IMR-90 (cell line): ENCODE results near the gene AJUBA. TPM values are rescaled to one million over a fixed set of nuclear protein-coding genes. Genes with fewer than 3 reads are reported as not detected.

Experiments
- ATAC-seq: fragments of 200-7000 bp; cut with Tn5 transposase; 2 replicates; pipeline ENCODE4 v1.9.1; 2020; ENCODE audit warnings: low read depth, mild to moderate bottlenecking, moderate library complexity
- BruUV-seq: library from RNA; stranded (reverse); fragments of 400-500 nt; replicated peaks from 2 replicates; lab custom pipeline; 2021; lab: Mats Ljungman, UMichigan
- CTCF ChIA-PET: fragments of 300-600 bp; formaldehyde crosslinking; extraction: SDS; loops from one replicate; lab custom pipeline; 2021; ENCODE audit warnings: antibody characterized with exemption; lab: Yijun Ruan, JAX
- POLR2A ChIA-PET: fragments of 300-600 bp; sonication (Branson Sonifier 250); formaldehyde crosslinking; loops from one replicate; lab custom pipeline; 2022; ENCODE audit warnings: antibody characterized with exemption; ENCODE audit not compliant: unreplicated experiment; lab: Charles Lee
- DNase-seq: peaks from one replicate; pipeline ENCODE4 v3.0.0; 2013
- H2AFZ ChIP-seq: replicated peaks from 2 replicates; pipeline ENCODE3; 2013; ENCODE audit warnings: low read length, mild to moderate bottlenecking; ENCODE audit not compliant: poor library complexity
- H2AK5ac ChIP-seq: 2 replicates; pipeline ENCODE4 v1.6.1; 2013; ENCODE audit warnings: low read depth, low read length, inconsistent platforms
- H2AK9ac ChIP-seq: replicated peaks from 2 replicates; pipeline ENCODE3; 2013; ENCODE audit warnings: mild to moderate bottlenecking, low read depth, low read length, moderate library complexity; ENCODE audit not compliant: poor library complexity
- H2BK120ac ChIP-seq: 2 replicates; pipeline ENCODE4 v1.6.1; 2013; ENCODE audit warnings: low read depth, low read length, inconsistent platforms
- H2BK15ac ChIP-seq: 3 replicates; pipeline ENCODE4 v1.6.1; 2013; ENCODE audit warnings: low read depth, low read length, inconsistent platforms
- H2BK20ac ChIP-seq: 2 replicates; pipeline ENCODE4 v1.6.1; 2013; ENCODE audit warnings: low read depth, mild to moderate bottlenecking, inconsistent platforms, low read length, moderate library complexity
- H2BK5ac ChIP-seq: 2 replicates; pipeline ENCODE4 v1.6.1; 2013; ENCODE audit warnings: mild to moderate bottlenecking, low read depth, low read length, inconsistent platforms; ENCODE audit not compliant: poor library complexity, severe bottlenecking
- H3K14ac ChIP-seq: replicated peaks from 2 replicates; pipeline ENCODE4 v1.6.1; 2013; ENCODE audit warnings: low read depth, low read length, inconsistent platforms
- H3K18ac ChIP-seq: 2 replicates; pipeline ENCODE4 v1.6.1; 2013; ENCODE audit warnings: low read depth, low read length, control low read depth
- H3K23ac ChIP-seq: 2 replicates; pipeline ENCODE4 v1.6.1; 2013; ENCODE audit warnings: low read depth, low read length, inconsistent platforms
- H3K27ac ChIP-seq: 2 replicates; pipeline ENCODE4 v1.5.1; 2013; ENCODE audit warnings: mild to moderate bottlenecking, control low read depth, low read length; ENCODE audit not compliant: insufficient read depth
- H3K27me3 ChIP-seq: 2 replicates; pipeline ENCODE4 v1.6.1; 2013; ENCODE audit warnings: low read length; ENCODE audit not compliant: control insufficient read depth, insufficient read depth
- H3K36me3 ChIP-seq: 2 replicates; pipeline ENCODE4 v1.6.1; 2013; ENCODE audit warnings: low read length, mixed read lengths; ENCODE audit not compliant: control insufficient read depth, insufficient read depth
- H3K4ac ChIP-seq: 2 replicates; pipeline ENCODE4 v1.6.1; 2013; ENCODE audit warnings: low read depth, low read length, inconsistent platforms
- H3K4me1 ChIP-seq: 2 replicates; pipeline ENCODE4 v1.6.1; 2013; ENCODE audit warnings: low read length, mixed read lengths; ENCODE audit not compliant: control insufficient read depth, insufficient read depth
- H3K4me2 ChIP-seq: 2 replicates; pipeline ENCODE4 v1.6.1; 2013; ENCODE audit warnings: low read depth, mild to moderate bottlenecking, control low read depth, low read length, moderate library complexity
- H3K4me3 ChIP-seq: 2 replicates; pipeline ENCODE4 v1.5.1; 2013; ENCODE audit warnings: low read depth, mild to moderate bottlenecking, control low read depth, low read length, moderate library complexity; ENCODE audit not compliant: insufficient read depth
- H3K56ac ChIP-seq: 2 replicates; pipeline ENCODE4 v1.6.1; 2013; ENCODE audit warnings: low read length, inconsistent platforms; ENCODE audit not compliant: insufficient read depth; ENCODE audit errors: extremely low read depth
- H3K79me1 ChIP-seq, 2 experiments: 2 replicates each; pipeline ENCODE4 v1.6.1; 2013; ENCODE audit warnings: low read length in 2 of 2, inconsistent platforms in 1 of 2, low read depth in 1 of 2
- H3K9ac ChIP-seq: 2 replicates; pipeline ENCODE4 v1.6.1; 2013; ENCODE audit warnings: low read depth, low read length, control low read depth
- H3K9me1 ChIP-seq: 2 replicates; pipeline ENCODE4 v1.6.1; 2013; ENCODE audit warnings: low read length, inconsistent platforms; ENCODE audit not compliant: insufficient read depth
- H3K9me3 ChIP-seq: 2 replicates; pipeline ENCODE4 v1.6.1; 2013; ENCODE audit warnings: low read length; ENCODE audit not compliant: control insufficient read depth, insufficient read depth
- H4K20me1 ChIP-seq: 2 replicates; pipeline ENCODE4 v1.6.1; 2013; ENCODE audit warnings: low read length, inconsistent platforms; ENCODE audit not compliant: insufficient read depth
- H4K5ac ChIP-seq: 2 replicates; pipeline ENCODE4 v1.6.1; 2013; ENCODE audit warnings: mild to moderate bottlenecking, low read depth, low read length, control low read depth
- H4K8ac ChIP-seq, 2 experiments: 2 replicates each; pipeline ENCODE4 v1.6.1; 2013; ENCODE audit warnings: low read depth in 2 of 2, low read length in 2 of 2, control low read depth in 1 of 2, inconsistent platforms in 1 of 2
- H4K91ac ChIP-seq: 2 replicates; pipeline ENCODE4 v1.6.1; 2013; ENCODE audit warnings: low read depth, low read length, inconsistent platforms; ENCODE audit not compliant: insufficient read depth
- BHLHE40 ChIP-seq: fragments of 150-350 bp; IDR thresholded peaks from 2 replicates; pipeline ENCODE4 v1.6.1; 2016; ENCODE audit warnings: mild to moderate bottlenecking, low read depth, low read length
- CEBPB ChIP-seq: IDR thresholded peaks from 2 replicates; pipeline ENCODE4 v1.6.1; 2012; ENCODE audit warnings: low read depth, low read length, improper control_type of control experiment
- CHD1 ChIP-seq: IDR thresholded peaks from 2 replicates; pipeline ENCODE4 v1.6.1; 2012; ENCODE audit warnings: low read depth, low read length, improper control_type of control experiment
- FOS ChIP-seq: fragments of 150-350 bp; IDR thresholded peaks from 2 replicates; pipeline ENCODE4 v1.6.1; 2016; ENCODE audit warnings: low read depth, low read length
- MAFK ChIP-seq: IDR thresholded peaks from 2 replicates; pipeline ENCODE4 v1.6.1; 2012; ENCODE audit warnings: low read depth, low read length, improper control_type of control experiment
- MAZ ChIP-seq: IDR thresholded peaks from 2 replicates; pipeline ENCODE4 v1.6.1; 2012; ENCODE audit warnings: low read depth, mild to moderate bottlenecking, low read length, improper control_type of control experiment, moderate library complexity, borderline replicate concordance
- MXI1 ChIP-seq: IDR thresholded peaks from 2 replicates; pipeline ENCODE4 v1.6.1; 2012; ENCODE audit warnings: low read depth, mild to moderate bottlenecking, low read length, moderate library complexity, borderline replicate concordance
- NFE2L2 ChIP-seq: fragments of 150-350 bp; IDR thresholded peaks from 2 replicates; pipeline ENCODE4 v1.6.1; 2016; ENCODE audit warnings: low read depth, mild to moderate bottlenecking, low read length
- POLR2A ChIP-seq: IDR thresholded peaks from 2 replicates; pipeline ENCODE4 v1.6.1; 2012; ENCODE audit warnings: mild to moderate bottlenecking, low read depth, low read length
- RAD21 ChIP-seq: IDR thresholded peaks from 2 replicates; pipeline ENCODE4 v1.6.1; 2012; ENCODE audit warnings: low read length, improper control_type of control experiment
- RCOR1 ChIP-seq: IDR thresholded peaks from 2 replicates; pipeline ENCODE4 v1.6.1; 2012; ENCODE audit warnings: mild to moderate bottlenecking, low read length, improper control_type of control experiment; ENCODE audit not compliant: insufficient replicate concordance
- RFX5 ChIP-seq: IDR thresholded peaks from 2 replicates; pipeline ENCODE4 v1.8.0; 2012; ENCODE audit warnings: low read depth, mild to moderate bottlenecking, low read length, moderate library complexity
- SMC3 ChIP-seq: fragments of 150-350 bp; IDR thresholded peaks from 2 replicates; pipeline ENCODE4 v1.6.1; 2016; ENCODE audit warnings: low read depth, mild to moderate bottlenecking, antibody characterized with exemption, low read length, moderate library complexity
- WGBS, 2 experiments: methylation state at CpG; one replicate each; pipeline versions ENCODE4 v1.1.5 to v1.1.7; 2013; ENCODE audit warnings: missing lambda C conversion rate in 2 of 2; ENCODE audit not compliant: insufficient read length in 1 of 2; ENCODE audit errors: extremely low coverage in 2 of 2; 5-methylcytosine and 5-hydroxymethylcytosine counted together
- dilution Hi-C: fragments of 300-500 bp; cut with HindIII; formaldehyde crosslinking; loops from one replicate; pipeline ENCODE4 v1.14.3; 2018; ENCODE audit warnings: low sequenced_read_pairs; ENCODE audit not compliant: unreplicated experiment
- in situ Hi-C: fragments of 300-500 bp; cut with MboI; formaldehyde crosslinking; loops from 3 replicates; pipeline ENCODE4 v1.14.3; 2019; ENCODE audit warnings: low sequenced_read_pairs, inconsistent platforms, mixed read lengths
- intact Hi-C: fragments of 100-400 bp; cut with micrococcal nuclease; formaldehyde crosslinking; loops from 2 replicates; pipeline ENCODE4 v1.10.0; 2022
- polyA plus RNA-seq, 3 experiments: library from polyadenylated mRNA; depleted of rRNA; stranded (reverse); fragments of >200 nt; gene quantifications; 2 replicates each; pipeline ENCODE4 v1.2.3, GENCODE V29; 2012; ENCODE audit warnings: low replicate concordance in 1 of 3
- total RNA-seq: library from RNA; depleted of rRNA; stranded (reverse); fragments of >200 nt; gene quantifications from 2 replicates; pipeline ENCODE4 v1.2.3, GENCODE V29; 2012
- TF ChIP-seq, protein P1 (sequence below): conservative IDR thresholded peaks from 2 replicates; pipeline ENCODE4 v1.5.1; 2012; ENCODE audit warnings: mild to moderate bottlenecking, low read depth, low read length, improper control_type of control experiment
- TF ChIP-seq, protein P2 (sequence below): fragments of 150-350 bp; IDR thresholded peaks from 2 replicates; pipeline ENCODE4 v1.6.1; 2016; ENCODE audit warnings: low read depth, mild to moderate bottlenecking, low read length, moderate library complexity, borderline replicate concordance
- TF ChIP-seq, protein P3 (sequence below): fragments of 150-350 bp; IDR thresholded peaks from 2 replicates; pipeline ENCODE4 v1.6.1; 2017; ENCODE audit warnings: mild to moderate bottlenecking, antibody characterized with exemption, low read length, low read depth

The AJUBA gene
- total and polyA plus RNA-seq, 2 of the 4 experiments (the other 2 are of a cell fraction), result 46.4 to 67.6 TPM

DNA sequence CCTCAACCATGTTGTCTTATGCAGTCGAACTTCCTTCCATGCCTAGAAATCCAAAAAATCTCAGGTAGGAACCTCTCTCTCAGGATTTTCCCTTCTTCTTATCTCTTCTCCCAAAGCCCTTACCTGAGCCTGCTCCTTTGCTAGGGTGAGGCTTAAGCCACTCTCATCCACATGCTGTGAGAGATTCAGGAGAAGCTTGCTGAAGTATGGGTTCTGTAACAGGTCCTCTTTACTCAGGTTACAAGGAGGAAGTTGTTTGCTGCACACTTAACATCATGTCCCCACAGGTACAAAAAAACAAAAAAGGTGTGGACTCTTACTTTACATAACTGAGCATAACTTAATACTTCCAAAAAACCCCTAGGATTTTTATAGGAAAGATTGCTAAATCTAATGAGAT, 29.9 kb downstream of the AJUBA start:
- Histone ChIP-seq H3K27me3 (no peaks in the 10 kb centered on the region), H2BK120ac (no peak overlapping the region), H4K20me1 (no peaks in the 10 kb centered on the region), H2AK5ac (no peak overlapping the region), H3K4me3 (no peak overlapping the region), H3K9me1 (peaks cover 9% of the 10 kb centered on the region), H4K91ac (no peak overlapping the region), H4K5ac (no peak overlapping the region), H4K8ac (no peak overlapping the region), H2AFZ (no peak overlapping the region), H3K4ac (no peak overlapping the region), H3K27ac (no peak overlapping the region), H3K56ac (no peak overlapping the region), H3K4me1 (peaks cover 5% of the 10 kb centered on the region), H3K9ac (no peak overlapping the region), H2BK15ac (no peak overlapping the region), H3K4me2 (no peak overlapping the region), H3K9me3 (no peaks in the 10 kb centered on the region), H2BK20ac (no peak overlapping the region), H3K18ac (no peak overlapping the region), H3K23ac (no peak overlapping the region), H3K36me3 (peaks cover 7% of the 10 kb centered on the region), H3K14ac (no peak overlapping the region), H2AK9ac (no peak overlapping the region), H3K79me1 (peaks cover 6 to 12% of the 10 kb centered on the region in 2 experiments), H2BK5ac (no peak overlapping the region)
- no CpG with 5 or more reads among the region's 1 CpG for WGBS, 2 experiments
- no peak for DNase-seq
- ATAC-seq, result no peak
- CTCF ChIA-PET, result interaction anchor here (0.6 to 1.0 kb wide), 2 partner anchors 14 to 117 kb away, joined by 3 read pairs; no protein-coding TSS in a partner anchor
- BruUV-seq, result no TSS peak
- dilution Hi-C loops (no loop called here), in situ Hi-C loops (no loop called here), intact Hi-C loops (no loop called here)
- POLR2A ChIA-PET, result no interaction called here
- TF ChIP-seq FOS, result no peak
- TF ChIP-seq CEBPB, result no peak
- no peak for TF ChIP-seq MAZ
- no peak for TF ChIP-seq BHLHE40
- TF ChIP-seq CHD1, result no peak
- no peak for TF ChIP-seq RCOR1
- no peak for TF ChIP-seq RFX5
- TF ChIP-seq POLR2A, result no peak
- TF ChIP-seq, protein P1, sequence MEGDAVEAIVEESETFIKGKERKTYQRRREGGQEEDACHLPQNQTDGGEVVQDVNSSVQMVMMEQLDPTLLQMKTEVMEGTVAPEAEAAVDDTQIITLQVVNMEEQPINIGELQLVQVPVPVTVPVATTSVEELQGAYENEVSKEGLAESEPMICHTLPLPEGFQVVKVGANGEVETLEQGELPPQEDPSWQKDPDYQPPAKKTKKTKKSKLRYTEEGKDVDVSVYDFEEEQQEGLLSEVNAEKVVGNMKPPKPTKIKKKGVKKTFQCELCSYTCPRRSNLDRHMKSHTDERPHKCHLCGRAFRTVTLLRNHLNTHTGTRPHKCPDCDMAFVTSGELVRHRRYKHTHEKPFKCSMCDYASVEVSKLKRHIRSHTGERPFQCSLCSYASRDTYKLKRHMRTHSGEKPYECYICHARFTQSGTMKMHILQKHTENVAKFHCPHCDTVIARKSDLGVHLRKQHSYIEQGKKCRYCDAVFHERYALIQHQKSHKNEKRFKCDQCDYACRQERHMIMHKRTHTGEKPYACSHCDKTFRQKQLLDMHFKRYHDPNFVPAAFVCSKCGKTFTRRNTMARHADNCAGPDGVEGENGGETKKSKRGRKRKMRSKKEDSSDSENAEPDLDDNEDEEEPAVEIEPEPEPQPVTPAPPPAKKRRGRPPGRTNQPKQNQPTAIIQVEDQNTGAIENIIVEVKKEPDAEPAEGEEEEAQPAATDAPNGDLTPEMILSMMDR, result no peak
- no peak for TF ChIP-seq MXI1
- TF ChIP-seq, protein P2, sequence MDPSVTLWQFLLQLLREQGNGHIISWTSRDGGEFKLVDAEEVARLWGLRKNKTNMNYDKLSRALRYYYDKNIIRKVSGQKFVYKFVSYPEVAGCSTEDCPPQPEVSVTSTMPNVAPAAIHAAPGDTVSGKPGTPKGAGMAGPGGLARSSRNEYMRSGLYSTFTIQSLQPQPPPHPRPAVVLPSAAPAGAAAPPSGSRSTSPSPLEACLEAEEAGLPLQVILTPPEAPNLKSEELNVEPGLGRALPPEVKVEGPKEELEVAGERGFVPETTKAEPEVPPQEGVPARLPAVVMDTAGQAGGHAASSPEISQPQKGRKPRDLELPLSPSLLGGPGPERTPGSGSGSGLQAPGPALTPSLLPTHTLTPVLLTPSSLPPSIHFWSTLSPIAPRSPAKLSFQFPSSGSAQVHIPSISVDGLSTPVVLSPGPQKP, result no peak
- no peak for TF ChIP-seq NFE2L2
- TF ChIP-seq MAFK, result no peak
- TF ChIP-seq SMC3, result no peak
- TF ChIP-seq, protein P3, sequence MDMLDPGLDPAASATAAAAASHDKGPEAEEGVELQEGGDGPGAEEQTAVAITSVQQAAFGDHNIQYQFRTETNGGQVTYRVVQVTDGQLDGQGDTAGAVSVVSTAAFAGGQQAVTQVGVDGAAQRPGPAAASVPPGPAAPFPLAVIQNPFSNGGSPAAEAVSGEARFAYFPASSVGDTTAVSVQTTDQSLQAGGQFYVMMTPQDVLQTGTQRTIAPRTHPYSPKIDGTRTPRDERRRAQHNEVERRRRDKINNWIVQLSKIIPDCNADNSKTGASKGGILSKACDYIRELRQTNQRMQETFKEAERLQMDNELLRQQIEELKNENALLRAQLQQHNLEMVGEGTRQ, result no peak
- no peak for TF ChIP-seq RAD21
